SK-N-SH (cell line): ENCODE measurements around the gene ABCA4. TPM values are rescaled to one million over a fixed set of nuclear protein-coding genes. Genes with fewer than 3 reads are reported as not detected.

Source experiments
- CTCF ChIA-PET: fragments of 300-600, 350-600 bp; formaldehyde crosslinking; extraction: SDS; loops from one replicate; lab custom pipeline; 2021; lab: Yijun Ruan, JAX
- POLR2A ChIA-PET: fragments of 350-600 bp; sonication (Branson Sonifier 250); formaldehyde crosslinking; extraction: SDS; loops from one replicate; lab custom pipeline; 2020; ENCODE audit warnings: antibody characterized with exemption, inconsistent platforms; lab: Yijun Ruan, JAX
- DNase-seq: peaks from one replicate; pipeline ENCODE4 v3.0.0; 2012
- H2AFZ ChIP-seq: fragments of 200-600 bp; sonication (generic); 2 replicates; pipeline ENCODE4 v1.8.1; 2016; ENCODE audit warnings: antibody characterized with exemption, mild to moderate bottlenecking, low read depth
- H3F3A ChIP-seq: fragments of 200-600 bp; sonication (generic); replicated peaks from 2 replicates; pipeline ENCODE3; 2016; ENCODE audit warnings: antibody characterized with exemption, mild to moderate bottlenecking; ENCODE audit not compliant: insufficient read depth
- H3K27ac ChIP-seq, 2 experiments: fragments of 200-500 bp in 1 of 2; fragments of 200-600 bp in 1 of 2; sonication (Bioruptor generic) in 1 of 2; sonication (generic), shearing (Covaris generic) in 1 of 2; 2 replicates each; pipeline versions ENCODE4 v1.5.1 to v1.6.1; 2014 to 2016; ENCODE audit warnings: low read depth in 2 of 2, inconsistent platforms in 1 of 2, low read length in 1 of 2, mild to moderate bottlenecking in 1 of 2, mixed read lengths in 1 of 2
- H3K27me3 ChIP-seq: fragments of 200-600 bp; sonication (generic), shearing (Covaris generic); 2 replicates; pipeline ENCODE4 v1.6.1; 2016; ENCODE audit warnings: mixed run types; ENCODE audit not compliant: insufficient read depth
- H3K36me3 ChIP-seq, 2 experiments: fragments of 200-500 bp in 1 of 2; fragments of 200-600 bp in 1 of 2; sonication (Bioruptor generic) in 1 of 2; sonication (generic) in 1 of 2; replicated peaks in 1 of 2; 2 replicates each; pipeline versions ENCODE3 to v1.5.1; 2014 to 2016; ENCODE audit warnings: low read length in 1 of 2, mild to moderate bottlenecking in 1 of 2; ENCODE audit not compliant: insufficient read depth in 2 of 2, control insufficient read depth in 1 of 2
- H3K4me1 ChIP-seq, 2 experiments: fragments of 200-500 bp in 1 of 2; fragments of 200-600 bp in 1 of 2; sonication (Bioruptor generic) in 1 of 2; sonication (generic), shearing (Covaris generic) in 1 of 2; 2 replicates each; pipeline versions ENCODE4 v1.5.1 to v1.6.1; 2014 to 2016; ENCODE audit warnings: low read depth in 1 of 2, low read length in 1 of 2, mixed run types in 1 of 2; ENCODE audit not compliant: insufficient read depth in 2 of 2, control insufficient read depth in 1 of 2
- H3K4me2 ChIP-seq: fragments of 200-600 bp; sonication (generic), shearing (Covaris generic); 2 replicates; pipeline ENCODE4 v1.6.1; 2017; ENCODE audit warnings: mixed run types
- H3K4me3 ChIP-seq, 2 experiments: fragments of 200-500 bp in 1 of 2; fragments of 200-600 bp in 1 of 2; sonication (Bioruptor generic) in 1 of 2; sonication (generic), shearing (Covaris generic) in 1 of 2; 2 replicates each; pipeline versions ENCODE4 v1.5.1 to v1.8.1; 2014 to 2016; ENCODE audit warnings: low read depth in 2 of 2, inconsistent platforms in 1 of 2, low read length in 1 of 2, mild to moderate bottlenecking in 1 of 2, mixed read lengths in 1 of 2, moderate library complexity in 1 of 2
- H3K79me2 ChIP-seq: fragments of 200-600 bp; sonication (generic); 2 replicates; pipeline ENCODE4 v1.8.1; 2017; ENCODE audit warnings: mild to moderate bottlenecking; ENCODE audit not compliant: insufficient read depth
- H3K9ac ChIP-seq: fragments of 200-600 bp; sonication (generic); 2 replicates; pipeline ENCODE4 v1.6.1; 2017; ENCODE audit warnings: mixed run types
- H3K9me2 ChIP-seq: fragments of 200-600 bp; sonication (generic); 2 replicates; pipeline ENCODE4 v1.6.1; 2017; ENCODE audit warnings: mixed run types
- H3K9me3 ChIP-seq: fragments of 200-600 bp; sonication (generic); 2 replicates; pipeline ENCODE4 v1.6.1; 2017; ENCODE audit warnings: mixed run types, mild to moderate bottlenecking, moderate library complexity
- H4K20me1 ChIP-seq: fragments of 200-600 bp; sonication (generic); 2 replicates; pipeline ENCODE4 v1.6.1; 2017; ENCODE audit warnings: mild to moderate bottlenecking, mixed run types; ENCODE audit not compliant: insufficient read depth
- CHD2 ChIP-seq: fragments of 150-350 bp; IDR thresholded peaks from 2 replicates; pipeline ENCODE4 v1.6.1; 2018; ENCODE audit warnings: low read length; ENCODE audit not compliant: partially characterized antibody
- ELF1 ChIP-seq: IDR thresholded peaks from 2 replicates; pipeline ENCODE4 v1.4.0; 2012
- EP300 ChIP-seq, 2 experiments: IDR thresholded peaks; 2 replicates each; pipeline versions ENCODE4 v1.4.0 to v1.6.1; 2012; ENCODE audit warnings: borderline replicate concordance in 1 of 2, low read depth in 1 of 2, low read length in 1 of 2
- FOSL2 ChIP-seq: IDR thresholded peaks from 2 replicates; pipeline ENCODE4 v1.4.0; 2012; ENCODE audit warnings: low read depth, mild to moderate bottlenecking, moderate library complexity, borderline replicate concordance
- FOXJ3 ChIP-seq: sonication (generic); formaldehyde crosslinking; IDR thresholded peaks from 2 replicates; pipeline ENCODE4 v1.5.1; 2020; ENCODE audit warnings: mild to moderate bottlenecking, missing genetic modification reagents
- FOXM1 ChIP-seq: IDR thresholded peaks from 2 replicates; pipeline ENCODE4 v1.4.0; 2012; ENCODE audit warnings: low read depth, mild to moderate bottlenecking
- GABPA ChIP-seq: IDR thresholded peaks from 2 replicates; pipeline ENCODE4 v1.4.0; 2012; ENCODE audit warnings: low read depth, mild to moderate bottlenecking
- GATA2 ChIP-seq: sonication (generic); formaldehyde crosslinking; IDR thresholded peaks from 2 replicates; pipeline ENCODE4 v1.5.0; 2020; ENCODE audit warnings: mild to moderate bottlenecking, missing genetic modification reagents
- IRF3 ChIP-seq: fragments of 150-350 bp; IDR thresholded peaks from 2 replicates; pipeline ENCODE4 v1.6.1; 2016; ENCODE audit warnings: mild to moderate bottlenecking, low read depth, low read length
- NFIC ChIP-seq: IDR thresholded peaks from 2 replicates; pipeline ENCODE4 v1.4.0; 2012; ENCODE audit warnings: borderline replicate concordance
- POLR2AphosphoS5 ChIP-seq: IDR thresholded peaks from 2 replicates; pipeline ENCODE4 v1.6.1; 2012; ENCODE audit warnings: low read depth, low read length
- RAD21 ChIP-seq: IDR thresholded peaks from 2 replicates; pipeline ENCODE4 v1.6.1; 2012; ENCODE audit warnings: mild to moderate bottlenecking, low read length
- RCOR1 ChIP-seq: fragments of 150-350 bp; IDR thresholded peaks from 2 replicates; pipeline ENCODE4 v1.6.1; 2017; ENCODE audit warnings: antibody characterized with exemption, low read length
- REST ChIP-seq: IDR thresholded peaks from 2 replicates; pipeline ENCODE4 v1.6.1; 2012; ENCODE audit warnings: mild to moderate bottlenecking, low read depth, low read length, moderate library complexity
- SMC3 ChIP-seq: IDR thresholded peaks from 2 replicates; pipeline ENCODE4 v1.6.1; 2012; ENCODE audit warnings: low read depth, low read length, improper control_type of control experiment
- TEAD4 ChIP-seq: IDR thresholded peaks from 2 replicates; pipeline ENCODE4 v1.4.0; 2012; ENCODE audit warnings: mild to moderate bottlenecking, borderline replicate concordance; ENCODE audit not compliant: insufficient read depth
- USF1 ChIP-seq: IDR thresholded peaks from 2 replicates; pipeline ENCODE4 v1.4.0; 2012; ENCODE audit warnings: low read depth, borderline replicate concordance
- USF2 ChIP-seq: fragments of 150-350 bp; IDR thresholded peaks from 2 replicates; pipeline ENCODE4 v1.6.1; 2017; ENCODE audit warnings: antibody characterized with exemption, low read length, low read depth, borderline replicate concordance
- ZBTB33 ChIP-seq: IDR thresholded peaks from 2 replicates; pipeline ENCODE4 v1.4.0; 2012; ENCODE audit warnings: low read depth, borderline replicate concordance
- WGBS: methylation state at CpG from one replicate; pipeline ENCODE4 v1.1.6; 2017; ENCODE audit warnings: low lambda C conversion rate; 5-methylcytosine and 5-hydroxymethylcytosine counted together
- polyA plus RNA-seq, 3 experiments: library from polyadenylated mRNA; depleted of rRNA; stranded (reverse); fragments of >200 nt; gene quantifications; 2 replicates each; pipeline ENCODE4 v1.2.3, GENCODE V29; 2012

ABCA4 gene
- polyA plus RNA-seq, 1 of the 3 experiments (the other 2 are of a cell fraction): 0.03 TPM

- no peak overlapping the region for H3K4me2 ChIP-seq
- H3F3A ChIP-seq: peaks cover 8% of the 10 kb centered on the region
- DNase-seq: no peak
- no peaks in the 10 kb centered on the region for H3K9me2 ChIP-seq
- H3K4me3 ChIP-seq: no peak overlapping the region
- no peak overlapping the region for H2AFZ ChIP-seq
- TF ChIP-seq RCOR1: no peak
- TF ChIP-seq FOSL2: no peak
- no peak for TF ChIP-seq GABPA
- no peak for TF ChIP-seq FOXJ3 (CRISPR knock-in tag)
- no peak for TF ChIP-seq NFIC
- no peak for TF ChIP-seq USF1
- TF ChIP-seq ELF1: no peak
- no peak for TF ChIP-seq RAD21
- TF ChIP-seq POLR2AphosphoS5: no peak
- TF ChIP-seq SMC3: no peak
- no peak for TF ChIP-seq REST
- no peak for TF ChIP-seq IRF3
- TF ChIP-seq CHD2: no peak
- no peak for TF ChIP-seq TEAD4
- no peak for TF ChIP-seq GATA2 (CRISPR knock-in tag)
- no peak for TF ChIP-seq EP300 (IDR thresholded peaks at IDR 0.05; ENCODE audit: borderline replicate concordance in 1 of 2, low read depth in 1 of 2, low read length in 1 of 2)
- no peak for TF ChIP-seq USF2
- no peak for TF ChIP-seq FOXM1
- TF ChIP-seq ZBTB33: no peak
- ChIA-PET CTCF (interaction anchor here (0.8 to 35.1 kb wide), 13 partner anchors 9 to 358 kb away, joined by 3 to 889 read pairs (median 18); no protein-coding TSS in a partner anchor), POLR2A (no interaction called here)
- H3K79me2 ChIP-seq: no peaks in the 10 kb centered on the region
- H3K4me1 ChIP-seq: peaks cover 12 to 23% of the 10 kb centered on the region in 2 experiments; a peak in 3 of 4 replicates
- no peak overlapping the region for H3K27ac ChIP-seq
- no peaks in the 10 kb centered on the region for H4K20me1 ChIP-seq
- 88% methylated on average over 3 of the region's 3 CpGs for WGBS
- no peaks in the 10 kb centered on the region for H3K36me3 ChIP-seq
- H3K9me3 ChIP-seq: no peaks in the 10 kb centered on the region
- H3K9ac ChIP-seq: no peak overlapping the region
- no peaks in the 10 kb centered on the region for H3K27me3 ChIP-seq
These were observed 82.4 kb downstream of the ABCA4 start for GRCh38 chr1:94038511-94038910.
